HG02840 (cell line): ENCODE measurements around the gene HOXA6.

Source experiments
- ATAC-seq: cut with Tn5 transposase; IDR thresholded peaks from one replicate; pipeline ENCODE4 v1.9.1; 2021; ENCODE audit warnings: mild to moderate bottlenecking, moderate library complexity, moderate number of reproducible peaks; ENCODE audit not compliant: unreplicated experiment, low FRiP score

Gene HOXA6

DNA sequence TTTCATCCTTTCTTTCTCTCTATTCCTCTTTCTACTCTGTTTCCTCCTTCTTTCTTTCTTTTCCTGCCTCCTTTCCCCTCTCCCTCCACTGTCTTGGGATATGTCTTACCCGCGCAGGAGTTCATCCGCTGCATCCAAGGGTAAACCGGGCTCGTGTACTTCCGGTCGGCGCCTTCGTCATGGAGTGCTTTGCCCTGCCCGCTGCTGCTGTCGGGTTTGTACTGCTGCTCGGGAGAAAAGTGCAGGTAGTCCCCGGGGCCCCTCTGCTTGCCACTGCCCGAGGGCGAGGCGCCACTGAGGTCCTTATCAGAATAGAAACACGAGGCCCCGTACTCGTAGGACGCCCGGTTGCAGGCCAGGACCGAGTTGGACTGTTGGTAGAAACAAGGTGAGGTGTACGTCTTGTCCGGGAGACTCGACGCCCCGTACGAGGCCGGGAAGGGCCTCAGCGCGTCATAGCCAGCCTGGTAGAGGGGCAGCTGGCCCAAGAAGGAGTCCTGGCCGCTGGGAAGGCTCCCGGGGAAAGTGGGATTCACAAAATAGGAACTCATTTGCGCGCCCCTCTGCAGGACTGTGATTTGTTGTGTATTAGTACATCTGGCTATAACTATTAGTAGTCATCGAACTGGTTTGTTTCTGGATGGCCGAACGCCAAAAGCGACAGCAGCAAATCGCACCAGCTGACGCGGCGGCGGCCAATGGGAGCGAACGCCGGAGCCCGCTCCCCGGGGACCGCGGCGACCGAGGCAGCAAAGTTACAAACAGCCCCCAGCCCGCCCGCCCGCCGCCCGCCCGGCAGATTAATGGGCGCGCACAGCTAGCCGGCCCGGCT lies at the start of gene HOXA6:
HOXA6 (minus strand) TSS at position 576 of the 832 bp plus-strand sequence; CDS start at position 551, 25 bp downstream.
- ATAC-seq: no peak

DNA sequence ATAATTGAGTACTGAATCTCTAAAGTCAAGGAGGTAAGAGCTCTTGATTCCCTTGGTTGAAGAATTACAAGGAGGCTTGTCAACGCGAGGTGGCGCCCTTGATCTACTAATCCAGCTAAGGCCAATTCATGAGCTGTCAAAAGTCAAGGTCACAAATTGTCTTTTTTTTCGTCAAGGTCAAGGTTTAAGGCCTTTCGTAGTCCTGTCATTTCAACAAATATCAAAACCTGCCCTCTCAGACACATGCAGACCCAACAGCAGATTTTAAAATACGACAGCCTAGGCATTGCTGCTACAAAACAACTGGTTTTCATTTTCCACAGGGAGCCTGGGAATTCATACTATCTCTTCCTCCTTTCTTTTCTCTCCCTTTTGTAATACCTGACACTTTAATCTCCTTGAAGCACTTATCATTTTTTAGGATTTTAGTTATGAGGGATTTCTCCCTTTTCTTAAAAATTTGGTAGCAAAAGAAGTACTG lies 48.8 kb upstream of the HOXA6 start:
- no peak for ATAC-seq

DNA sequence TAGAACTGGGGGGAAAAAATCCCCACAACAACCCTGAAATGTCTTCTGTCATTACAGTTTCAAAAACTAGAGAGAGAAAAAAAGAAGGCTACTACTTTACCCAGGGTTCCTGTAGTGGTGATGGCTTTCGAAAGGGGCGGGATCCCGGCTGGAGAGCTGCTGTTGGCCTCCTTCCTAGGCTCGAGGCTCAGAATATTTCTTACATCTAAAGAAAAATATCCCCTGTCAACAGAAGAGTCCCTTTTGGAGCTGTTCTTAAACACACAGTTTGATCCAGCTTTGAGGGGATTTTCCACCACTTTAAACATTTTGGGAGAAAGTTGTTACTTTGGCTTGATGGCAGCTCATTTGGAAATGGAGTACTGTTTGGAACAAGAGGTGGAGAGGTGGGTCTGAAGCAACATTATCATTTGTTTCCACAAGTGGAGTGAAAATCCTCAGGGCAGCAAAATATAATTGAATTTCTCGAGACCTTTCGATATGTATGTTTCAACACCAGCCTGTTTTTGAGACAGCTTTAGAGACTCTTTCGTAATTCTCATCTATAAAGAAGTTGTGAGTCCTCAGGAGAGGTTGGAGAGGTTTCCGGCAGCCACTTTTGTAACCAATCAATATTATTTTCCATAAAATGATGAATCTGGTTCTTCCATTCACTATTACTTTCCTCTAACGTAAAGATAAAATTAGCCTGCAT lies 47.3 kb upstream of the HOXA6 start:
- ATAC-seq: no peak

DNA sequence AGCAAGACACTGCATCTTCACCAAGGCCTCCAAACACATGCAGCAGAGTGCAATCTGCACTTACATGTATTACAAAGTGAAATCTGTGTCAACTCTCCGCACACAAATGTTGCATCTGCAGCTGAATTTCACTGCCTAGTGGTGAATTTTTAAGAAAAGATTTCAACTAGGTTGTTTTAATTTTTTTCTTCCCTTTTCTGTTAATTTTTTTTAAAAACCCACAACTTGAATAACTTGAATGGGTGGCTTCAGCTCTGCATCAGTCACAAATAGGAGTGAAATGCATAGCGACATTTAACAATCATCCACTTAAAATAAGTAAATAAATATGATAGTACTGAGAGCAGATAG lies 46.4 kb upstream of the HOXA6 start:
- ATAC-seq: no peak

DNA sequence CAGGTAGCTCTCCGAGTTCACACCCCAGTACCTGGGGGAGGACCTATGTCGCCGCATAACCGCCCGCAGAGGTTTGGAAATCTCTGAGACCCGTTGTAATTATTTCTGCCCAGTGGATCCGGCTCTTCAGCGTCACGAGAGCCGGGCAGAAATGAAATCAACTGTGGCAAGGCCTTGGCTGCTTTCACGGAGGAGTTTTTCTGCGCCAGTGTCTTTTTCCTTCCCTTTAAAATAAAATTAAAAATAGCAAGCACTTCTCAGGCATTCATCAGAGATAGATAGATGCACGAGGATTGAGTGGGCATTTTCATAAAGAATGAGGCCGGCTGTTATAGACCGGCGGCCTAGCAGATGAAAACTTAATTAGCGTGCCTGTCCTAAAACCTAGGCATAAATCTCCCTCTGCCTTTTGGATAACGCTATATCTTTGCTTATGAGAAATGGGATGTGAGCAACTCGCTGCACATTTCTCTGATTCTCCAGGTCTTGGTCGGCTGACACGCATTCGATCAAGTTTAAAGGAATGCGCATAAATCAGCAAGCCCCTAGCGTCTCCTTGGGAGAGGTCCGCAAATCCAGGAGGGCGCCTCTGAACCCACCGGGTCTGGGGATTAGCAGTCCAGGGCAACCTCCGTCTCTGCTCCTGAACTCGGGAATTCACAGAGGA lies 45.9 kb upstream of the HOXA6 start:
- ATAC-seq: no peak

DNA sequence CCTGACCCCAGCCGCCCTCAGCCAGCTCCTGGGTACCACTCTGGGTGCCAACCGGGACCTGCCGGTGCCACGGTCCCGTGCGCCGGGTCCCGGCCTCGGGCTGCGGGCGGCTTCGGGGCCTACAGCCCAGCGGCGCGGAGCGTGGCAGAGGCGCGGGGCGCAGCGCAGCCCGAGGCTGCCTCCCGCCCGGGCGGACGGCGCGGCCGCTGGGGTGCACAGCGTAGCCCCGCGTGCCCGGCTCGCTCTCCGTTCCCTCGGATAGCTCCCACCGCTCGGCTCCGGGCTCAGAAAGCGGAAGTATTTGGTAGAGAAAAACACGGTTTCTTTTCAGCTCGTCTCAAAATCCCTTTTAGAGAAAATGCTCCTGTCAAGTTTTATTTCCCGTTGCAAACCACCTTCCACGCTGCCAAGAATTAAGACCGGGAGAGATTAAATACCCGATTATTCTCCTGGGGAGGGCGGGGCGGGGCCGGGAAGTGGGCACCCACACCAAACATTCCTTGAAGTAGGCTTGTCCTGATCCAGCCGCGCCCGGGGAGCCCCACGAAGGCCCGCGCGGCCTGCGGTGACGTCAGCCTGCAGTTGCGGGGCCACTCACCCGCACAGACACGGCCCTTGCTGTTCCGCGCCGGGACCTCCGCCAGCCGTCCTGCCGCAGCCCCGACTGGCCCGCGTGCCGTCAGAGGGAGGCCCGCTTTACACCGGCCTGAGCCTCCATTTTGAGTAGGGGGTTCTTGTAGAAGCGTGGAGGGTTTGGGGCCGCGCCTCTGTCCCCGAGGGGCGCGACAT lies 45.2 kb upstream of the HOXA6 start:
- ATAC-seq: no peak

DNA sequence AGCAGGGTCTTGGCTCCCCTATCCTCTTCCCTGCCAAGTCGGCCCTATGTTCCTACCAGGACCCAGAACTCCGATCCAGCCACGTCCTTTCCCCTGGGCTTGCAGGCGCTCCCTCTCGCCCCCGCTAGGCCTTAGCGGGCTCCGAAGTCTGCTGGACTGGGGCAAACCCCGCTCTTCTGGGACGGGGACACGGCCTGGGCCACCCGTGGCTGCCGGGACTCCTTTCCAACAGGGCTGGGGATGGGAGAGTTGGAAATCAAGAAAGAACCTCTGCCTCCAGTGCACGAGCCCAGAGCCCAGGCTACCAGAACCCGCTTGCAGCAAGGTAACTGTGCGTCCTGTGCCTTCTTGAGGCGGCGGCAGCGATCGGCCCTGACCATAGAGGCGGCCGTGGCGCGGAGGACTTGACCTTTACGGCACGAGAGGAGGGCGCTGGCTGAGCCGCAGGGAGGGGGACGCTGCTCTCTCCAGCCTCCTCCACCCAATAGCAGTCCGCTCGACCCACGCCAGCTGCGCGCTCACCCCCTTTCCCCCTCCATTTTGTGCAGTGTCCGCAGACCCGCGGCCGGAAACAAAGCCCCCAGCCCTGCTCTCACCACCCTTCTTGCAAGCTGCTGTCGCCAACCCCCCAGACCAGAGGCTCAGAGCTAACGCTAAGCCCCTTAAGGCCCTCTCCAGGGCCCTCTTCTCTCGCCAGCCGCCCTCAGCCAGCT lies 44.4 kb upstream of the HOXA6 start:
- ATAC-seq: no peak

DNA sequence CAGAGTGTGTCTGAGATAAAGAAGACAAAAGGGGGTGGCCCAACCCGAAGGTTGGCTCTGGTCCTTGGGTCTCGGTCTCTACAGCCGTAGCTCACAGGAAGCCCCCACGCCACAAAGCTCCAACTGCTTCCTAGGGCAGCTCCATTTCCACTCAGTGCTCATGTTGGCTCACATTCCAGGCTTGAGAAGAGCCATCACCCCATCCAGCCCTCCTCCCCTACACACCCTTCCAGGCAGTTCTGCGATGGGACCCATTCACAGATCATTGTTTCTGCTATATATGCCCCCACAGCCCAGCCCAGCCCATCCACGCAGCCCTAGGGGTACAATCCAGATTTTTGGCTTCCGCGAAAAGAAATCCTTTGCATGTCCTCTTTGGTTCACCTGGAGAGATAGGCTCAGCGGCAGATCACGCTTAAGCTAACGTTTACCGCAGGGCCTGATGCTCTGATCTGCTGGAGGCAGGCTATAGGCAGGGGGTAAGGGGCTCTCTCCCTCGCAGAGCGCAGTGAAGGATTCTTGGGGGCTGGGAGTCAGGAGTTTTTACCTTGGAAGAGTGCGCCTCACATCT lies 43.7 kb upstream of the HOXA6 start:
- ATAC-seq: no peak

DNA sequence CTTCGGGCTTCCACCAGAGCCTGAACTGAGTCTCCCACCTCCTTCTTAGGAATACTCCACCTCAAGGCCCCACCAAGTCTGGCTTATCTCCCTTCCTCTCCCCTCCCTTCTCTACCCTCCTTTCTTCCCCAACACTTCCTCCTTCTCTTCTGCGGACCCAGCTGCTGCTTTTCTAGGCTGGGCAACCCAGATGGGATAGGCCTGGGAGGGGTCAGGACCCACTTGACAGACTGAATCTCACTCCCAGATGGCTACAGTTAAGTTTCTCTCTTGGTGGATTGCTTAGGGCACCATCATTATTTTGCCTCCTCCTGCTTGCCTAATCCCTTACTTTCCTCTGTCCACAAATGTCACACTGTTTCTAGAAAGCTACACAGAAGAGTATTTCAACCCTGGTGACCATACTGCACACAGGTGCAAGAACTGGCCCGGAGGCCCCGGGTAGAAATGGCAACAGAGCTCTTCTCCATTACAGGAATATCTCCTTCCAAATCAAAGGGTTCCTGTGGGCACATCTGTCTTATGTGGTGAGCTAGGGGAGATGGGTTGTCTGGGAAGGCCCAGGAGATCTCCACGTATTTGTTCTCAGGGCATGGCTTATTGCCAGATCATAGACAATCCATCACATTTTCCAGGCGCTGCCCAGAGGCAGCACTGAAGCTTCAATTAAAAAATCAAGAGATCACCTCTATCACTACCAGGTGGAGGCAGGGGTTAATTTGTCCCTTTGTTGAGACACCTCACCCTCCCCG lies 42.6 kb upstream of the HOXA6 start:
- ATAC-seq: no peak

DNA sequence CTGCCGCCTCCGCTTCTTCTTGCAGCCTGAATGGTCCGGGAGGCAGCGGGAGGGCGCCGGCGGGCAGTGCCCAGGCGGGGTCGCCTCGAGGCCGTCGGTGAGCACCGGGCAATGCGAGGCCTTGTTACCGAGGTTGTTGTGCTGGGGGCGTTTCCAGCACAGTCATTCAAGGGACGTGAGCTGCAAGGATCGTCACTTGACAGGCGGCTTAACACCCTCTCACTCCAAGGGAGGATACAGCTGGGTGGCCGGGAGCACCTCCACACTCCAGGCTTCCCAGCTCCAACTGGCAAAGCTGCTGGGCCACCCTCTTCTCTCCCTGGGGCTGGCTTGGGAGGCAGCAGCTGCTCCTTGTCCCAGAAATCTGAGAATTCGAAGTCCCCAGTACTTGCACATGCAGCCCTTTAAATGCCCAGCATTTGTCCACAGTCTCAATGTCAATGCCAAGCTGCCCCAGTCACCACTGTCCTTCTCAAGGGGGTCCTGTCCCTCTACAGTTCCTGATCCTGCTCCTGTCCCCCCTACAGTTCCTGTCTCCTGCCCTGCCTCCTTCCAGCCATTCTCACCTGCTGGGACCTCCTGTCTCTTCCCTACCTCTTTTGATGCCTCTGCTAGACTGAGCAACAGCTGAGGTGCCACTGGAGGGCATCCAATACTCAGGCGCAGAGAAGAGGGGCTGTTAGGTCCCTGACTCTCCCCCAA lies 41.9 kb upstream of the HOXA6 start:
- ATAC-seq: no peak

DNA sequence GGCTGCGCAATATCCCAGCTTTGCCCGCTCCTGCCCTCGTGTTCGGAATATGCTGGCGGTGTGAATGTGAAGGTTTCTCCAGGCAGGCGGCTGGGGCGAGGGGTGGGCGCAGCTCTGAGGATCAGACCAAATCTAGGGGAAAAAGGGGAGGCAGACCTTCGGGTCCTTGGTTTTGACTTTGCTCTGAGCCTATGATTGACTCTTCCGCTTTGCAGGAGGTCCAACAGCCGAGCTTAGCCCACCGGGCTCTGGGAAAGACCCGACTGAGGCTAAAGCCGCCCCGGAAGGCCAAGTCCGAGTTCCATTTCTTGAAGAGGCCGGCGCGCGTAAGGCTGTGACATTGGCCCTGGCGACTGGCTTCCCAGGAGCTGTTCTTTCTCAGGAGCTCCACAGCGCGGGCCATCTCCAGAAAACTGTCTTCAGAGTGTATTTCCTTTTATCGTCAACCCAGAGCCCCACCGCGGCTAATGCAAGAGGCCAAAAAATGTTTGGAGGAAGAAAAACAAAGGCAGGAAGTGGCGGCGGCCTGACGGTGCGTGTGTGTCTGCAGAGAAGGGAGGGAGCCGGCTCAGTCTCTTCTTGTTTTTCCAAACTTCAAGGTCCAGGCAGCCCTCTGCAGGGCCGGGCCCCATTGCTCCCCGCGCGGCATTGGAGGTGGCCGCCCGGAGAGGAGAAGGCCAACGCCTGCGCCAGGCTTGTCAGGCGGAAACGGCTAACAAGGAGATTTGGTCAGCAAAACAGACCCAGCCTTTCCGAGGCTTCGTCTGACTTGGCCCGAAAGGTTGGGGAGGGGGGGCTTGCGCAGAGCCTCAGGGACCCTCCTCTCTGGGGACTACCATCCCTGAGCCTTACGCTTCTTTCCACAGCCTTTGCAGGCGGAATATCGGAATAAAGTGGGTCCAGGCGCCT lies 41.1 kb upstream of the HOXA6 start:
- no peak for ATAC-seq

DNA sequence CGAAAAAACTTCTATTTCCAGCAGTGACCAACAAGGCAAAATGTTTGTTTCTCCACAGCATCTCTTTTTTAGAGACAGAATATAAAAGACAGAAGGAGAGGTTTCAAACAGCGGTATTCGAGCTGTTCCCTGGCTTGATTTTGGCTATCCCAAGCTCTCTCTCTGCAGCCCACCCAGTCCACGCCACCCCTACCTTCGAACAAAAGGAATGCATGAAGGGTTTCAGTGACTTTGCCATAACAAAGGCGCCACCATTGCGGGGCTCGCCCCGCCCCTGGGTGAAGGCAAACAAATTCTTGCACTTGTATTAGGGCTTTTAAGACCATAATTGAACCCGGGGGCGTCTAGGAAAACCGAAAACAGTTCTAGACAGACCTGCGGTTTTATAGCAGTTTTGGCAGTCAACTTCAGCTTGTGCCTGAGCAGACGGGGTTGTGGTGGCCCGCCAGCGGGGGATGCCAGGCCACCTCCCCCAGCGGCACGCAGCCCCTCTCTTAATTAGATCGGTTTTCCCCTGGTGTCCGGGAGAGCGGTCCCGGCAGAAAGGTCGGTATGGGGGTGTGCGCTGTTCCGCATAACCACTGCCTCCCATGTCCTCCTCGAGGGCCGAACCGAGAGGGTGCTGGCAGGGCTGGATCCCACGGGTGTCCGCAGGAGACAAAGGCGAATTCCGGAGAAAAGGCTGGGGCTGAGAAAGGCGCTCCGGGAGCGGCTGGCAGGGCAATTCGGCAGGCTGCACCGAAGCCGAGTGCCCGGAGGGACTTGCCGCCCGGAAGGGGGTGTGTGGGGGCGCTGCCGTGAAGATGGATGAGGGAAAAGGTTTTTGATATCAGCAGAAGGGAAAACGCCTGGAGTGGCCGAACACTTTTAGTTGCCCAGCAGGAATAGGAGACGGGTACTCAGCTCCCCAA lies 40.2 kb upstream of the HOXA6 start:
- ATAC-seq: no peak

DNA sequence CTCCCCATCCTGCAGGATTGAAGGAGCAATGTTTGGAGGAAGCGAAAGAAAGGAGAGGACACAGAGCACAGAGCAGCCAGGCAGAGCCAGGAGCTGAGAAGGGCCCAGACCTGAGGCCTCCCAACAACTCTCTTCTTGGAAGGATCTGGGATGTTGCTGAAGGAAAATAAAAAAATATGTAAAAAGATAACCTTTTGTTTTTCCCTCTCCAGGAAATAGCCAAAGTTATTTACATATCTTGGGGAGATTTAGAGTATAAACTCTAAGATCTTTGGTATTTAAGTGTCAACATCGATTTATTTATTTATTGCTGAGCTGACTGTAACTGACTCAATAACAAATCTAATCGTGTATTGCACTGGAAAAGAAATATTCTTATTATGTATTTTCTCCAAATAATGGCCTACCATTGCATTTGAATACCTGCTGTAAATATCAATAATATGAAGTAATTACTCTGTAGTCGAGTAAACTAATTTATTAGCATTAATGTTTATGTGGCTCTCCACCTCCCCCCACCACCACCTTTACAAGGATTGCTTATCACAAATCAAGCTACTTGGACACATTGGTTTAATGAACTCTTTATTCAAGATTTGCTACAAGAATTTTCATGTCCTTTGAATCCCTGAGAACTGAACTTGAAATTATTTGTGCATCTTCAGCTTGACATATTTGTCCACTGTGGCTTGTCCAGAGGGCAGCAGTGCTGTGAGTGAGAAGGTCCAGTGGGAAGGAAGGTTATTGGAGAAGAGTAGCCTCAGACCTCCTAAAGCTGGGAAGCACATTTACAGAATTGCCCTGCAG lies 39.3 kb upstream of the HOXA6 start:
- ATAC-seq: no peak

DNA sequence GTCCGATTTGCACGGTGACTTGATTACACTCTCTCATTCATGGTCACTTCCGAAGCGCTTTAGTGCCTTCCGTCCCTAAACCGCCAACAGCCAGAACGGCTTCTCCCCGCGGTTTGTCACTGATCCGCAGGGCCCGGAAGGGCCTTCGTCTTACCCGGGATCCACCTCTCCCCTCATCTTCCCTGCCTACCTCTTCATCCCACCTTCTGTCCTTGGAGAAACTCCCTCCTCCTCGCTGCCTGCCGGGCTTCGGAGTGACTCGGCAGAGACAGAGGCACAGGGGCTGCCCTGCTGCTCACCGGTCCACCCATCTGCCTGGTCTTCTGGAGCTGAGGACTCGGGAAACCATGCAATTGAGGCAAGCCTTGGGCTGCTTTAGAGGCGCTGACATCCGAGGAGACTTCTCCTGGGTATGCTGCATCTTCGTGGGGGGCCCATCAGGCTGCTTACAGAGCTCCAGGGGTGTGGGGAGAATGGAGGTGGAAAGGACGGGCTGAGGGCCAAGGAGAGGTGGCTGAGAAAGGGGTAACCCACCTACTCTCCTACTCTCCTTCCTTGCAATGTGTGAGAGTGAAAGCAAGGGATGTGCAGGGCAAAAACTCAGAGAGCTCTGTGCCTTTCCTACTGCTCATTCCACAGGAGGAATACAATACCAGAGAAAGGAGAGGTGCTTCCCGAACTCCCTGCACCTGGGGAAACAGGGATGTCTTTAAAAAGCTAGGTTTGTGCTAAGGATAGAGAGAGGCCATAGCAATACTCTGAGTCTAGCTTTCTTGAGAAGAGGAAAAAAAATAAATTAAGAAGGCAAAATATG lies 38.5 kb upstream of the HOXA6 start:
- no peak for ATAC-seq
